A549 (cell line): Measurements from ENCODE around the gene KLHL41. TPM values are rescaled to one million over a fixed set of nuclear protein-coding genes. Genes with fewer than 3 reads are reported as not detected.
"Not testable (repeated sequence)": the region's sequence is repeated elsewhere in the genome, so short reads cannot be mapped to it uniquely, and the experiment has no call there.

Experiments used
- ATAC-seq, 2 experiments: fragments of 200-7000 bp in 1 of 2; fragments of >200 bp in 1 of 2; cut with Nextera tagmentation in 1 of 2; cut with Tn5 transposase in 1 of 2; 3 replicates each; pipeline versions ENCODE4 v1.8.0 to v1.9.1; 2018 to 2020; ENCODE audit warnings: mild to moderate bottlenecking in 1 of 2, moderate library complexity in 1 of 2
- CTCF ChIA-PET: fragments of 300-600 bp; sonication (Branson Sonifier 250); formaldehyde crosslinking; extraction: SDS; loops from one replicate; lab custom pipeline; 2021; ENCODE audit warnings: antibody characterized with exemption, inconsistent platforms; lab: Yijun Ruan, JAX
- POLR2A ChIA-PET: fragments of 350-600 bp; formaldehyde crosslinking; extraction: SDS; loops from one replicate; lab custom pipeline; 2021; ENCODE audit warnings: antibody characterized with exemption, inconsistent platforms; lab: Yijun Ruan, JAX
- DNase-seq, 2 experiments: peaks; one replicate each; pipeline versions ENCODE4 v3.0.0 to v3.0.0-alpha.2; 2011 to 2016; ENCODE audit warnings: low read depth in 1 of 2, low spot score in 1 of 2
- FAIRE-seq: peaks from 2 replicates; lab custom pipeline; 2011; peaks lifted over from hg19 to GRCh38; lab: Jason Lieb, UNC
- H3K27ac ChIP-seq, 2 experiments: fragments of >200 bp; sonication (Bioruptor Twin); formaldehyde crosslinking; 3 replicates each; pipeline ENCODE4 v1.5.1; 2016 to 2017
- H3K4me1 ChIP-seq: fragments of >200 bp; sonication (Bioruptor Twin); formaldehyde crosslinking; 3 replicates; pipeline ENCODE4 v1.6.1; 2016
- H3K4me2 ChIP-seq: fragments of >200 bp; sonication (Bioruptor Twin); formaldehyde crosslinking; 3 replicates; pipeline ENCODE4 v1.6.1; 2016
- H3K4me3 ChIP-seq: fragments of >200 bp; sonication (Bioruptor Twin); formaldehyde crosslinking; 3 replicates; pipeline ENCODE4 v1.5.1; 2016
- H3K9me3 ChIP-seq: fragments of >200 bp; sonication (Bioruptor Twin); formaldehyde crosslinking; 3 replicates; pipeline ENCODE4 v1.6.1; 2016
- BCL3 ChIP-seq: fragments of >200 bp; sonication (Bioruptor Twin); formaldehyde crosslinking; IDR thresholded peaks from 3 replicates; pipeline ENCODE4 v1.6.1; 2016
- BHLHE40 ChIP-seq: IDR thresholded peaks from 2 replicates; pipeline ENCODE4 v1.6.1; 2012; ENCODE audit warnings: low read depth, low read length, inconsistent platforms
- CHD2 ChIP-seq: fragments of 150-350 bp; IDR thresholded peaks from 2 replicates; pipeline ENCODE4 v1.6.1; 2014; ENCODE audit warnings: low read length; ENCODE audit not compliant: partially characterized antibody
- ESRRA ChIP-seq: fragments of 150-350 bp; IDR thresholded peaks from 2 replicates; pipeline ENCODE4 v1.6.1; 2014; ENCODE audit warnings: mild to moderate bottlenecking, low read length, borderline replicate concordance
- FOSB ChIP-seq: fragments of 250-450 bp; sonication (Bioruptor Pico); IDR thresholded peaks from 2 replicates; pipeline ENCODE4 v1.5.0; 2020; ENCODE audit warnings: mild to moderate bottlenecking, moderate library complexity
- HMGXB4 ChIP-seq: fragments of 250-450 bp; sonication (Bioruptor Pico); IDR thresholded peaks from 2 replicates; pipeline ENCODE4 v1.5.0; 2021; ENCODE audit warnings: mild to moderate bottlenecking, moderate library complexity, borderline replicate concordance
- HOXA7 ChIP-seq: fragments of 250-450 bp; sonication (Bioruptor Pico); IDR thresholded peaks from 2 replicates; pipeline ENCODE4 v1.5.0; 2020; ENCODE audit warnings: mild to moderate bottlenecking, moderate library complexity
- HOXB13 ChIP-seq: fragments of 250-450 bp; sonication (Bioruptor Pico); IDR thresholded peaks from 2 replicates; pipeline ENCODE4 v1.5.0; 2020; ENCODE audit warnings: low read depth, mild to moderate bottlenecking, moderate library complexity
- KDM1A ChIP-seq: fragments of 200-600 bp; sonication (generic); IDR thresholded peaks from 2 replicates; pipeline ENCODE4 v1.6.1; 2016; ENCODE audit warnings: low read depth, mild to moderate bottlenecking
- KDM5A ChIP-seq: fragments of 200-600 bp; sonication (generic); IDR thresholded peaks from 2 replicates; pipeline ENCODE4 v1.6.1; 2016; ENCODE audit warnings: antibody characterized with exemption, mild to moderate bottlenecking
- MAX ChIP-seq: IDR thresholded peaks from 2 replicates; pipeline ENCODE4 v1.6.1; 2012
- MYC ChIP-seq: IDR thresholded peaks from 2 replicates; pipeline ENCODE4 v1.6.1; 2012; ENCODE audit warnings: mild to moderate bottlenecking, inconsistent platforms, low read length, improper control_type of control experiment, borderline replicate concordance
- NR3C1 ChIP-seq: fragments of >200 bp; sonication (Bioruptor Twin); formaldehyde crosslinking; IDR thresholded peaks from 3 replicates; pipeline ENCODE4 v1.6.1; 2017
- RAD21 ChIP-seq, 2 experiments: fragments of >200 bp in 1 of 2; sonication (Bioruptor Twin) in 1 of 2; formaldehyde crosslinking in 1 of 2; IDR thresholded peaks in 1 of 2; conservative IDR thresholded peaks in 1 of 2; 2 replicates in 1 of 2; 3 replicates in 1 of 2; pipeline ENCODE4 v1.6.1; 2012 to 2018; ENCODE audit warnings: inconsistent platforms in 1 of 2
- REST ChIP-seq: fragments of 200-600 bp; sonication (generic); IDR thresholded peaks from 2 replicates; pipeline ENCODE4 v1.6.1; 2016; ENCODE audit warnings: antibody characterized with exemption, mild to moderate bottlenecking, moderate library complexity
- RNF2 ChIP-seq: fragments of 200-600 bp; sonication (generic); IDR thresholded peaks from 2 replicates; pipeline ENCODE4 v1.6.1; 2016; ENCODE audit warnings: low read depth, mild to moderate bottlenecking, antibody characterized with exemption, moderate library complexity, borderline replicate concordance
- SMC3 ChIP-seq: fragments of >200 bp; sonication (Bioruptor Twin); formaldehyde crosslinking; IDR thresholded peaks from 3 replicates; pipeline ENCODE4 v1.6.1; 2018; ENCODE audit warnings: inconsistent platforms
- SREBF2 ChIP-seq: fragments of 450-650 bp; IDR thresholded peaks from 2 replicates; pipeline ENCODE4 v1.6.1; 2014; ENCODE audit warnings: mild to moderate bottlenecking, moderate library complexity
- USF2 ChIP-seq: fragments of 450-650 bp; IDR thresholded peaks from 2 replicates; pipeline ENCODE4 v1.6.1; 2014; ENCODE audit warnings: antibody characterized with exemption
- WGBS: methylation state at CpG from one replicate; pipeline ENCODE4 v1.1.6; 2017; ENCODE audit errors: missing lambda C conversion rate; 5-methylcytosine and 5-hydroxymethylcytosine counted together
- polyA plus RNA-seq, 4 experiments: library from polyadenylated mRNA; depleted of rRNA in 3 of 4; stranded (reverse); fragments of >200 nt; fragmentation: RNase III in 1 of 4; extraction: RNeasy Plus Mini Kit Qiagen cat#74134 plus additional on column Dnase treatment in 1 of 4; gene quantifications; 2 replicates in 3 of 4; 3 replicates in 1 of 4; pipeline ENCODE4 v1.2.3, GENCODE V29; 2011 to 2017

The KLHL41 gene
- polyA plus RNA-seq, 2 of the 4 experiments (the other 2 are of a cell fraction) = 0.06 to 0.08 TPM

GRCh38 chr2:169565686-169566085, 56.2 kb downstream of the KLHL41 start:
- no peaks in the 10 kb centered on the region for H3K9me3 ChIP-seq
- POLR2A ChIA-PET = no interaction called here

GRCh38 chr2:169569948-169570347, 60.4 kb downstream of the KLHL41 start:
- ChIA-PET CTCF (no interaction called here), POLR2A (no interaction called here)
- 86% methylated on average over 2 of the region's 2 CpGs for WGBS
- Histone ChIP-seq H3K4me1 (peaks cover 9% of the 10 kb centered on the region), H3K4me3 (no peak overlapping the region), H3K27ac (no peak overlapping the region), H3K9me3 (no peaks in the 10 kb centered on the region), H3K4me2 (no peak overlapping the region)
- FAIRE-seq = no peak
- no peak for DNase-seq
- ATAC-seq = no peak
- TF ChIP-seq MYC (no peak), HOXB13 (no peak), HMGXB4 (CRISPR knock-in tag) (no peak), SMC3 (no peak), BHLHE40 (no peak), RNF2 (no peak), RAD21 (conservative IDR thresholded peaks at IDR 0.05 in 1 of 2, IDR thresholded peaks at IDR 0.05 in 1 of 2) (no peak), SREBF2 (no peak), KDM1A (no peak), MAX (no peak)

More at GRCh38 chr2:169565686-169566085, 56.2 kb downstream of the KLHL41 start:
- no peak for DNase-seq
- TF ChIP-seq KDM5A (no peak), REST (no peak), NR3C1 (no peak), USF2 (no peak), FOSB (CRISPR knock-in tag) (no peak), CHD2 (no peak), ESRRA (no peak), BCL3 (no peak), HOXA7 (CRISPR knock-in tag) (no peak)
- TF ChIP-seq, all 56 proteins: peak for 0
- Histone ChIP-seq H3K4me1 (no peaks in the 10 kb centered on the region), H3K4me2 (no peak overlapping the region), H3K4me3 (no peak overlapping the region), H3K27ac (no peak overlapping the region)
- CTCF ChIA-PET = no interaction called here
- FAIRE-seq (no peak), ATAC-seq (no peak)
- 30% methylated on average over 1 of the region's 1 CpG for WGBS

GRCh38 chr2:169570752-169571151, 61.2 kb downstream of the KLHL41 start:
- H3K27ac ChIP-seq, FAIRE-seq, H3K4me1 ChIP-seq, DNase-seq, POLR2A ChIA-PET, H3K4me2 ChIP-seq, ATAC-seq, H3K4me3 ChIP-seq, H3K9me3 ChIP-seq: not testable (repeated sequence)
- WGBS = 78% methylated on average over 4 of the region's 4 CpGs
- CTCF ChIA-PET = interaction anchor here (1.2 kb wide), 1 partner anchor 42 kb away, joined by 3 read pairs; no protein-coding TSS in a partner anchor
